Measurements from ENCODE around the gene ERC2. TPM values are rescaled to one million over a fixed set of nuclear protein-coding genes. Genes with fewer than 3 reads are reported as not detected.

The ERC2 gene
- total RNA-seq, 1 experiment from 2014 or later = 0.90 TPM

- no peaks in the 10 kb centered on the region for H3K27me3 ChIP-seq (replicated peaks; ENCODE audit: insufficient read depth, low read depth, low read length, poor library complexity)
- no TSS peak for BruUV-seq (replicated peaks)
- ChIA-PET CTCF (no interaction called here), POLR2A (ENCODE audit: low non-redundant PET) (no interaction called here)
- H3K4me3 ChIP-seq (ENCODE audit: low read depth, low read length, poor library complexity, severe bottlenecking) = no peak overlapping the region
- DNase-seq (ENCODE audit: low spot score) = no peak
- no peak overlapping the region for H3K27ac ChIP-seq (ENCODE audit: low read depth, low read length, poor library complexity, severe bottlenecking)
- no peaks in the 10 kb centered on the region for H3K9me3 ChIP-seq (ENCODE audit: low read depth, low read length, poor library complexity, severe bottlenecking)
- no peaks in the 10 kb centered on the region for H3K4me1 ChIP-seq (ENCODE audit: insufficient read depth, low read length, poor library complexity, severe bottlenecking)
- TF ChIP-seq CTCF (conservative IDR thresholded peaks at IDR 0.05; ENCODE audit: low read depth, low read length) (no peak), EZH2 (IDR thresholded peaks at IDR 0.05; ENCODE audit: borderline replicate concordance, low read depth, low read length, poor library complexity, severe bottlenecking) (no peak)
- no peaks in the 10 kb centered on the region for H3K36me3 ChIP-seq (ENCODE audit: insufficient read depth, low read length, poor library complexity, severe bottlenecking)
- intact Hi-C loops (cut with micrococcal nuclease; ENCODE audit: unreplicated experiment) = no loop called here
These were observed 819.5 kb downstream of the ERC2 start for GRCh38 chr3:55648591-55649318.

DNA sequence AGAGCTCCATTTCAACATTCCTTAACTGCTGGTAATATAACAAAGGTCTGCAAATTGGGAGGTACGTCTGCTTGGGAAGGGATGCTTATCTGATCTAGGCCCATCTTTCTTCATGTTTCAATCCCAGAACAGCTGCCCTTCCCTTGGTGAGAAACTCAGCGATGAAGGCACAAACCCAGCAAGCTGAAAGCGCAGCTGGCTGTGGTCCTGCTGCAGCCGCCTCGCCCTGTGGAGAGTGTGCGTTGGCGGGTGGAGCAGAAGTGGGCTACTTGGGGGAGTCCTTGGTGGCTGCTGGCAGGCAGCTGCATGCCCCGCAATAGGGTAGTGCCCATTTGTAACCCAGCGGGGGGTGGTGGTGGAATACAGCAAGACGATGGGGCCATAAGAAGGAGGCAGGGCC is 820.6 kb downstream of the ERC2 start:
- no peaks in the 10 kb centered on the region for H3K36me3 ChIP-seq (ENCODE audit: insufficient read depth, low read length, poor library complexity, severe bottlenecking)
- no peaks in the 10 kb centered on the region for H3K9me3 ChIP-seq (ENCODE audit: low read depth, low read length, poor library complexity, severe bottlenecking)
- no peaks in the 10 kb centered on the region for H3K27me3 ChIP-seq (replicated peaks; ENCODE audit: insufficient read depth, low read depth, low read length, poor library complexity)
- BruUV-seq (replicated peaks) = no TSS peak
- no peak overlapping the region for H3K4me3 ChIP-seq (ENCODE audit: low read depth, low read length, poor library complexity, severe bottlenecking)
- ChIA-PET CTCF (no interaction called here), POLR2A (ENCODE audit: low non-redundant PET) (interaction anchor here (0.6 kb wide), 1 partner anchor 76 kb away, joined by 3 read pairs; no protein-coding TSS in a partner anchor)
- no peak for DNase-seq (ENCODE audit: low spot score)
- intact Hi-C loops (cut with micrococcal nuclease; ENCODE audit: unreplicated experiment) = no loop called here
- no peak overlapping the region for H3K27ac ChIP-seq (ENCODE audit: low read depth, low read length, poor library complexity, severe bottlenecking)
- TF ChIP-seq EZH2 (IDR thresholded peaks at IDR 0.05; ENCODE audit: borderline replicate concordance, low read depth, low read length, poor library complexity, severe bottlenecking) = no peak
- TF ChIP-seq CTCF (conservative IDR thresholded peaks at IDR 0.05; ENCODE audit: low read depth, low read length) = no peak
- H3K4me1 ChIP-seq (ENCODE audit: insufficient read depth, low read length, poor library complexity, severe bottlenecking) = no peaks in the 10 kb centered on the region

DNA sequence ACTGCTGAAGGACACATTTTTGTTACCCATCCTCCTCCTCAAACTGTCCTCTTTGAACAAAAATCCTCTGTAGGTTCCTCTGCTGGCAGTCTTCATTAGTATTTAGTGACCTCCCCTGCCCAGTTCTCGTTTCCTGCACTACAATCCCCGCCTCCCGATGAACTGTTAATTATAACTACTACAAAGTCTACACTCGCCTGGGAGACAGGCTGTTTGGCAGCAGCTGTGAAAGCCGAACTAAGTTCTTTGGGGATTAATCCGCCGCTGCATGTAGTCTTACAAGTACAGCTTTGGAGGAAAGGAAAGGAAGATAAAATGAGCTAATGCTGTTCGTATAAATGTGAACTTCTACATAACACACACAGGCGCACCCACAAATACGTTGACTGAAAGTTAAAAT is 821.2 kb downstream of the ERC2 start:
- BruUV-seq (replicated peaks) = no TSS peak
- Histone ChIP-seq H3K36me3 (ENCODE audit: insufficient read depth, low read length, poor library complexity, severe bottlenecking) (no peaks in the 10 kb centered on the region), H3K9me3 (ENCODE audit: low read depth, low read length, poor library complexity, severe bottlenecking) (no peaks in the 10 kb centered on the region), H3K4me3 (ENCODE audit: low read depth, low read length, poor library complexity, severe bottlenecking) (no peak overlapping the region), H3K27ac (ENCODE audit: low read depth, low read length, poor library complexity, severe bottlenecking) (no peak overlapping the region), H3K27me3 (replicated peaks; ENCODE audit: insufficient read depth, low read depth, low read length, poor library complexity) (no peaks in the 10 kb centered on the region), H3K4me1 (ENCODE audit: insufficient read depth, low read length, poor library complexity, severe bottlenecking) (no peaks in the 10 kb centered on the region)
- ChIA-PET CTCF (no interaction called here), POLR2A (ENCODE audit: low non-redundant PET) (interaction anchor here (0.6 kb wide), 1 partner anchor 75 kb away, joined by 3 read pairs; no protein-coding TSS in a partner anchor)
- no peak for TF ChIP-seq CTCF (conservative IDR thresholded peaks at IDR 0.05; ENCODE audit: low read depth, low read length)
- TF ChIP-seq EZH2 (IDR thresholded peaks at IDR 0.05; ENCODE audit: borderline replicate concordance, low read depth, low read length, poor library complexity, severe bottlenecking) = no peak
- no peak for DNase-seq (ENCODE audit: low spot score)
- intact Hi-C loops (cut with micrococcal nuclease; ENCODE audit: unreplicated experiment) = no loop called here

All from A673 (cell line).